LNCaP clone FGC (cell line): ENCODE measurements around the gene RIBC2.

Source experiments
- DNase-seq: peaks from one replicate; pipeline ENCODE4 v3.0.0-alpha.2; 2011; ENCODE audit warnings: low read depth
- H3K4me3 ChIP-seq: 2 replicates; pipeline ENCODE4 v1.5.1; 2011; ENCODE audit warnings: mild to moderate bottlenecking, low read depth, low read length, control low read depth
- TF ChIP-seq, protein P1 (sequence below): IDR thresholded peaks from 2 replicates; pipeline ENCODE4 v1.5.1; 2012; ENCODE audit warnings: mild to moderate bottlenecking; ENCODE audit not compliant: control insufficient read depth, insufficient read depth; ENCODE audit errors: extremely low read depth

Gene RIBC2

DNA sequence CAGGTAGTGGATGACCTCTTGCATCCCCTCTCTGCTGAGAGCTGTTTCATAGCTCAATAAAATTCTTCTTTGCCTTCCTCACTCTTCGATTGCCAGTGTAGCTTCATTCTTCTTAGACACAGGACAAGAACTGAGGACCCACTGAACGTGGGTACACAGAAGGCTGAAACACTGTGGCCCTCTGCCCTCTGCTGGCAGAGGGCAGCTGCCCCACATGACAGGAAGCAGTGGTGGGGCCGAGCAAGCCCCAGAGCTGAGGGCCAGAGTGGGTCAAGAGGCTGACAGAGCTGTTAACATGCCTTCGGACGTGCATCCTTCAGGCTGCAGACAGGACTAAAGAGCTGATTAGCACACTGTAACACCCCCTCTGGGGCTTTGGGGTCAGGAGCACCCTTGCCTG lies 15.7 kb upstream of the RIBC2 start:
- DNase-seq, result no peak
- TF ChIP-seq, protein P1, sequence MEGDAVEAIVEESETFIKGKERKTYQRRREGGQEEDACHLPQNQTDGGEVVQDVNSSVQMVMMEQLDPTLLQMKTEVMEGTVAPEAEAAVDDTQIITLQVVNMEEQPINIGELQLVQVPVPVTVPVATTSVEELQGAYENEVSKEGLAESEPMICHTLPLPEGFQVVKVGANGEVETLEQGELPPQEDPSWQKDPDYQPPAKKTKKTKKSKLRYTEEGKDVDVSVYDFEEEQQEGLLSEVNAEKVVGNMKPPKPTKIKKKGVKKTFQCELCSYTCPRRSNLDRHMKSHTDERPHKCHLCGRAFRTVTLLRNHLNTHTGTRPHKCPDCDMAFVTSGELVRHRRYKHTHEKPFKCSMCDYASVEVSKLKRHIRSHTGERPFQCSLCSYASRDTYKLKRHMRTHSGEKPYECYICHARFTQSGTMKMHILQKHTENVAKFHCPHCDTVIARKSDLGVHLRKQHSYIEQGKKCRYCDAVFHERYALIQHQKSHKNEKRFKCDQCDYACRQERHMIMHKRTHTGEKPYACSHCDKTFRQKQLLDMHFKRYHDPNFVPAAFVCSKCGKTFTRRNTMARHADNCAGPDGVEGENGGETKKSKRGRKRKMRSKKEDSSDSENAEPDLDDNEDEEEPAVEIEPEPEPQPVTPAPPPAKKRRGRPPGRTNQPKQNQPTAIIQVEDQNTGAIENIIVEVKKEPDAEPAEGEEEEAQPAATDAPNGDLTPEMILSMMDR, result no peak
- H3K4me3 ChIP-seq, result no peak overlapping the region

DNA sequence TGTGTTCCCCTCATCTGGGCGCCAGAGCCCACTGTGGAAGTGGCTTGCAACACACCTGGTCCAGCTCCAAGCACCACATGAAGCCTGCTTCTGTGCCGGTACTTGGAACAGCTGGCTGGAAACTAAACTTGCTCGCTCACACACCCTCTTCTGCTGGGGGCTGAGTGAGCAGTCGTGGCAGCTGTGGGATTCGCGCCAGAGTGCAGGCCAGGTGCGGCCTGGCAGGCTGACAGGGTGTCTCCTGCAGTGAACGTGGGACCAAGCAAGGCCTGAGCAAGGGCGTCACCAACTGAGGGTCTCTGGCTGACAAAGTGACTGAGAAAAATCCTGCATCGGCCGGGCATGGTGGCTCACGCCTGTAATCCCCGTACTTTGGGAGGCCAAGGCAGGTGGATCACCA lies 15.3 kb upstream of the RIBC2 start:
- TF ChIP-seq, protein P1, result no peak
- H3K4me3 ChIP-seq, result no peak overlapping the region
- DNase-seq, result no peak

DNA sequence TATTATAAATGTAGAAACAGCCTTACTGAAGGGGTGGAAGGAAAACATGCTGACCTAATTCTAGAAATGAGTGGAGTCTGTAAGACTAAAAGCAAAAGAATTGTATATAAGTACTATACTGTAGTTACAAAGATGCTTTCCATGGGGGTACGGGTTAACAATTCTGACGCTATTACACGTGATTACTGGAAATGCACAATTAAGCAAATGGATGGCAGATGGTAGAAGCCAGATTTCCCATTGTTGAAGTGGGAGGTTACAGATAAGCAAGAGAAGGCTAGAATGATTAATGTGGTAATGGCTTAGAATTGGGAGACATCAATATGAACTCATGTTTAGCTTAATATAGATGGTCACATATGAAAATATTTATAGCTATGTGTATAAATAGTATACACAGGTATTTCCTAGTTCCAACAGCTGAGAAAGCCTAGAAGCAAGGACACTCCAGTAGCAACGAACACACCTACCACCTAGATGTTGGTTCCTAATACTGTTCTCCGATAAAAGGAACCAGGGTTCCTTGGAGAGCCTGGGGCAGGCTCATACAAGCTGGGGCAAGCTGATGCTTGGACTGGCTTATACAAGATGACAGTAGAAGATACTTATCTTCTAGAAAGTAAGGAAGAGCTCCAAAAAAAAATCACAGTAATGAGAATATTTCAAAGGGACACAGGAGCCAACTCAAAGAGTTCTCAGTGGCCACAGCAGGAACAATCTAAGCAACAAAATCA lies 13.6 kb upstream of the RIBC2 start:
- H3K4me3 ChIP-seq, result no peak overlapping the region
- TF ChIP-seq, protein P1, result no peak
- DNase-seq, result no peak

DNA sequence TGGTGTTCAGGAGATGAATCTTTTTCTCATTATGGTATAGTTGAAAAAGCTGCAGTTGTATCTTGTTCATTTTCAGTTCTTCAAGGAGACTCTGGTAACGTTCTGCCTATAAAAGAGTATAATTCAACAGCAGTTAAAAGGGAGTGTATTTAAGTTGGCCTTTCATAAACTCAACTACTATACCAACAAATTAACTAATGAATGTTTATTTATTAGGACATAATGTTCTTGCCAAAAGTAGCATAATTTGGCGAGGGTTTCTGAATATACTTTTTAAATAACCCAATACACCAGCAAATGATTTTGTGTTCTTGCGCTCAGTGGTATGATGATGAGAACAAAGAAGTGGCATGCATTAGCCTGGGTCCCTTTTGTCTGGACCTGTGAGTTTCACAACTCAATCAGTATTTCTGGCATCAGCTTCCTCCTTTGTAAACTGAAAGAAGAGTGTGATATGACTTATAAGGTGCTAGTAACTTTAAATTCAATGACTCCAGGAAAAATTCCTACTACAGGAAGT lies 11.0 kb upstream of the RIBC2 start:
- TF ChIP-seq, protein P1, result no peak
- peak; percentile 77 for DNase-seq
- no peak overlapping the region for H3K4me3 ChIP-seq

DNA sequence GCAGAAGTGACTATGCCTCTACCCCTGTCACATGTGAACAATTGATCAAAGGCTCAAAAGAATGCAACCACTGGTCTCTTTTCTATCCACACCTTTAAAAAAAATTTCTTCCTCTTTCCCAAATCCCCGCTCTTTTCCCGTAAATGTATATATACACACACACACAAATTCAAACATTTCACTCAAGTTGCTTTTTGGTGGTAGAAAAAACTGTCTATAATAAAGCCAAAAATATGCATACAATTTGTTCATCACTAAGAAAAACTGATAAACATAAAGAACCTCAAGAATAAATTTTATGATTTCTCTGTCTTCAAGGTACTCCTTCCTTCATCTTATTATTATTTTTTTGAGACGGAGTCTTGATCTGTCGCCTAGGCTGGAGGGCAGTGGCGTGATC lies 5.7 kb upstream of the RIBC2 start:
- TF ChIP-seq, protein P1, result no peak
- DNase-seq, result no peak
- no peak overlapping the region for H3K4me3 ChIP-seq

DNA sequence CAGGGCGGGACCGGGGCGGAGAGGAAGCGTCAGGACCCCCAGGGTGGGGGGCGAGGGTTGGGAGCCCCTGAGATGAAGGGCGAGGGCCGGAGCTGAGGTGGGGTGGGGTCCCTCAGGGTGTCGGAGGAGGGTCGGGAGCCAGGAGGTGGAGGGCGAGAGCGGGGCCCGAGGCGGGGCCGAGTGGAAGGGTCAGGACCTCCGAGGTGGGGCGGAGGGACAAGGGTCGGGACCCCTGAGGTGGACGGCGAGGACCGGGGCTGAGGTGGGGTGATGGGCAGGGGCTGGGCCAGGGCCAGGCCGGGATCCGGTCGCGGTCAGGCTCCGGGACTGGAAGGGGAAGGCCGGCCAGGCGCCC lies 503 bp upstream of the RIBC2 start:
- DNase-seq, result no peak
- TF ChIP-seq, protein P1, result no peak
- H3K4me3 ChIP-seq, result no peak overlapping the region
